GM12872 (cell line): Measurements from ENCODE around the gene LEFTY1.

Experiments
- CTCF ChIP-seq: IDR thresholded peaks from 3 replicates; pipeline ENCODE4 v1.5.1; 2011; ENCODE audit warnings: low read depth, mild to moderate bottlenecking, low read length, moderate library complexity; ENCODE audit not compliant: insufficient read depth

LEFTY1 gene

GRCh38 chr1:225879521-225880221 lies 9.3 kb downstream of the LEFTY1 start:
- no peak for TF ChIP-seq CTCF

- no peak for TF ChIP-seq CTCF
Measured at GRCh38 chr1:225878282-225878681, 10.7 kb downstream of the LEFTY1 start.

- TF ChIP-seq CTCF: peak; percentile 71
Measured at GRCh38 chr1:225877580-225877979, 11.4 kb downstream of the LEFTY1 start.

GRCh38 chr1:225876900-225877510 lies 11.9 kb downstream of the LEFTY1 start:
- no peak for TF ChIP-seq CTCF

GRCh38 chr1:225875044-225875815 lies 13.7 kb downstream of the LEFTY1 start:
- no peak for TF ChIP-seq CTCF

DNA sequence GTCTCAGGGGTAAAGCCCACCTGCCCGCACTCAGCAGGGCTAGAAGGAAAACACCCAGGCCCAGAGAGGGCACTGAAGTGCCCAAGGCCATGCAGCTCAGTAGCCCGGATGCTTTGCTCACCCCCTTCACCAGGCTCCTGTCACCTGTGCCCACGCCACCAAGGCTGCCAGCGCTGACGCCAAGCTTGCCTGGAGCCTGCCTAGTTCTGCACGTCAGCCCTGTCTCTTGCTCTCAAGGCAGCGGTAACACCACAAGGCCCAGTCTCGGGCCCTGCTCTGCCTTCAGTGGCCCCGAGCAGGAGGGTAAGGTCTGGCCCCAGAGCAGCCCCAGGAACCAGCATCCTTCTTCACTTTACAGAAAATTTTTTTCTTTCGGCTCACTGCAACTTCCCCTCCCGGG lies 14.5 kb downstream of the LEFTY1 start:
- no peak for TF ChIP-seq CTCF

DNA sequence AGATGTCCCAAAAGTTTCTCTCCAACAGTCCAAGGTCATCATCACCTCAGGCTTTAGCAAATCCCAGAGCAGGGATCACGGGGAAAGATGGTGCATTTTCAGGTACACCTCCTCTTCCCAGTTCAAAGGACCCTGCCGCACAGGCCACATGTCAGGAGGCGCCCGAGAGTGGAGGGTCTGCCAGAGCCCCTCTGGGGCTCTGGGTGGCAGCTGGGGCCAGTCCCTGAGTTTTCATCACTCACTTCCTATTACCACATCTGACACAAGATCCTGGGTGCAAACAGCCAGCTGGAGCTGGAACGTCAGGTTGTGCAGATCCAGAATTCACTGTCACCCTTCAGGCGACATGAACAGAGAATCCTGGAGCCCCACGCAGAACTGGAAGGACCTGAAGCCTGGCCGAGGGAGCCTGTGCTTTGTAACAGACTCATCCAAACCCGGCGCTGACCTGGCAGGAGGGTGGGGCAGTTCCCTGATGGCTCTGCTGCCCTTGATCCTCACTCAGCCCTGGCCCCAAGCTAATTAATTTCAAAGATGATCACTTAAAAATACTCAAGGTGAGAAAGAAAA lies 15.6 kb downstream of the LEFTY1 start:
- TF ChIP-seq CTCF: no peak
